Posterior cingulate gyrus (tissue), 11 donors: ENCODE results near the gene CSMD2.
"Not testable (repeated sequence)": the region's sequence is repeated elsewhere in the genome, so short reads cannot be mapped to it uniquely, and the experiment has no call there.

Experiments
- DNase-seq, 10 donors: peaks; one replicate each; pipeline versions ENCODE4 v3.0.0 to v3.0.0-alpha.2; 2020 to 2021; ENCODE audit warnings: mixed read lengths in 3 of 10
- intact Hi-C: fragments of 100-400 bp; cut with DNase I; formaldehyde crosslinking; loops from one replicate; pipeline ENCODE4 v1.15.1; 2023

Gene CSMD2

GRCh38 chr1:34122080-34122932, 42.7 kb downstream of the CSMD2 start:
- intact Hi-C loops, result no loop called here
- DNase-seq, result no peak

- intact Hi-C loops, result loop anchor here (2.0 kb wide), 1 partner anchor 48 kb away; no protein-coding TSS in a partner anchor
- DNase-seq, result no peak
These were observed 49.8 kb downstream of the CSMD2 start for GRCh38 chr1:34115233-34115632.

- intact Hi-C loops, result loop anchor here (2.0 to 5.0 kb wide), 2 partner anchors 49 to 237 kb away; no protein-coding TSS in a partner anchor
- DNase-seq, result no peak
These were observed 51.1 kb downstream of the CSMD2 start for GRCh38 chr1:34113887-34114286.

- DNase-seq, result peak in 4 of 10 donors; percentile 27 to 83 (median 48)
- intact Hi-C loops, result loop anchor here (5.0 kb wide), 1 partner anchor 236 kb away; no protein-coding TSS in a partner anchor
These were observed 51.7 kb downstream of the CSMD2 start for GRCh38 chr1:34113362-34113761.

GRCh38 chr1:34108711-34109110, 56.3 kb downstream of the CSMD2 start:
- no peak for DNase-seq
- intact Hi-C loops, result no loop called here

- intact Hi-C loops, result no loop called here
- DNase-seq, result no peak
These were observed 56.8 kb downstream of the CSMD2 start for GRCh38 chr1:34108269-34108668.

GRCh38 chr1:34101151-34101550, 63.9 kb downstream of the CSMD2 start:
- intact Hi-C loops, result no loop called here
- no peak for DNase-seq

- DNase-seq, result no peak
- intact Hi-C loops, result no loop called here
These were observed 64.7 kb downstream of the CSMD2 start for GRCh38 chr1:34100332-34100731.

- intact Hi-C loops, DNase-seq: not testable (repeated sequence)
These were observed 72.6 kb downstream of the CSMD2 start for GRCh38 chr1:34092399-34092798.

- intact Hi-C loops, result no loop called here
- DNase-seq, result no peak
These were observed 75.3 kb downstream of the CSMD2 start for GRCh38 chr1:34089731-34090130.

- DNase-seq, result no peak
- intact Hi-C loops, result no loop called here
These were observed 77.0 kb downstream of the CSMD2 start for GRCh38 chr1:34087986-34088385.

GRCh38 chr1:34086561-34086960, 78.5 kb downstream of the CSMD2 start:
- no peak for DNase-seq
- intact Hi-C loops, result no loop called here

GRCh38 chr1:34083974-34084373, 81.1 kb downstream of the CSMD2 start:
- no peak for DNase-seq
- intact Hi-C loops, result no loop called here

- intact Hi-C loops, result not testable (repeated sequence)
- DNase-seq, result peak in 1 of 10 donors; percentile 74
These were observed 82.9 kb downstream of the CSMD2 start for GRCh38 chr1:34082085-34082670.

- intact Hi-C loops, result no loop called here
- no peak for DNase-seq
These were observed 86.6 kb downstream of the CSMD2 start for GRCh38 chr1:34078383-34078782.

GRCh38 chr1:34075576-34075975, 89.5 kb downstream of the CSMD2 start:
- no peak for DNase-seq
- intact Hi-C loops, result no loop called here

- DNase-seq, result no peak
- intact Hi-C loops, result no loop called here
These were observed 91.9 kb downstream of the CSMD2 start for GRCh38 chr1:34073028-34073695.

GRCh38 chr1:34070201-34070836, 94.7 kb downstream of the CSMD2 start:
- peak in 1 of 10 donors; percentile 36 for DNase-seq
- intact Hi-C loops, result no loop called here

GRCh38 chr1:34066981-34067603, 97.9 kb downstream of the CSMD2 start:
- peak in 1 of 10 donors; percentile 42 for DNase-seq
- intact Hi-C loops, result no loop called here

GRCh38 chr1:34066166-34066565, 98.9 kb downstream of the CSMD2 start:
- intact Hi-C loops, result no loop called here
- DNase-seq, result no peak
